Glutamatergic neuron (in vitro differentiated cells): ENCODE data around the gene PEX7. TPM values are rescaled to one million over a fixed set of nuclear protein-coding genes. Genes with fewer than 3 reads are reported as not detected.
A peak's percentile ranks its signal among the peaks of the same experiment; 100 is the strongest.

ENCODE experiments used
- DNase-seq: peaks from one replicate; pipeline ENCODE4 v3.0.0; 2022
- H3K27ac Mint-ChIP-seq: one replicate; pipeline ENCODE4 v1.8.0; 2020; ENCODE audit warnings: mild to moderate bottlenecking, mixed read lengths, inconsistent platforms; ENCODE audit not compliant: unreplicated experiment
- H3K27me3 Mint-ChIP-seq: one replicate; pipeline ENCODE4 v1.8.0; 2020; ENCODE audit warnings: mild to moderate bottlenecking, moderate library complexity, mixed read lengths, inconsistent platforms; ENCODE audit not compliant: unreplicated experiment
- H3K36me3 Mint-ChIP-seq: one replicate; pipeline ENCODE4 v1.8.0; 2020; ENCODE audit warnings: mild to moderate bottlenecking, mixed read lengths, inconsistent platforms; ENCODE audit not compliant: unreplicated experiment
- H3K4me1 Mint-ChIP-seq: one replicate; pipeline ENCODE4 v1.8.0; 2020; ENCODE audit warnings: mild to moderate bottlenecking, low read depth, mixed read lengths, inconsistent platforms; ENCODE audit not compliant: unreplicated experiment
- H3K4me3 Mint-ChIP-seq: one replicate; pipeline ENCODE4 v1.8.0; 2020; ENCODE audit warnings: mild to moderate bottlenecking, mixed read lengths, inconsistent platforms; ENCODE audit not compliant: unreplicated experiment
- H3K9me3 Mint-ChIP-seq: one replicate; pipeline ENCODE4 v1.8.0; 2020; ENCODE audit warnings: mild to moderate bottlenecking, moderate library complexity, mixed read lengths, inconsistent platforms; ENCODE audit not compliant: unreplicated experiment
- long read RNA-seq: library from polyadenylated mRNA; unstranded; transcript quantifications from one replicate; pipeline ENCODE4 v2.0.0, GENCODE V29; 2020; ENCODE audit not compliant: unreplicated experiment
- total RNA-seq: library from RNA; stranded (reverse); fragmentation: NEBNext Ultra II Directional; extraction: Animal tissue kit (Norgen Biotek cat#: 25700); gene quantifications from one replicate; pipeline ENCODE4 v1.2.1, GENCODE V29; 2021; ENCODE audit not compliant: unreplicated experiment
- TF ChIP-seq, protein P1 (sequence below): fragments of 200-600 bp; sonication (generic); IDR thresholded peaks from one replicate; pipeline ENCODE4 v1.5.0; 2021; ENCODE audit not compliant: partially characterized antibody, unreplicated experiment

The PEX7 gene
- 4.1 TPM for total RNA-seq
- long read RNA-seq, partial matches to known transcripts, result 0 of 1 reads
- long read RNA-seq, other reads (novel, unspliced or antisense), result 0 of 1 reads

DNA sequence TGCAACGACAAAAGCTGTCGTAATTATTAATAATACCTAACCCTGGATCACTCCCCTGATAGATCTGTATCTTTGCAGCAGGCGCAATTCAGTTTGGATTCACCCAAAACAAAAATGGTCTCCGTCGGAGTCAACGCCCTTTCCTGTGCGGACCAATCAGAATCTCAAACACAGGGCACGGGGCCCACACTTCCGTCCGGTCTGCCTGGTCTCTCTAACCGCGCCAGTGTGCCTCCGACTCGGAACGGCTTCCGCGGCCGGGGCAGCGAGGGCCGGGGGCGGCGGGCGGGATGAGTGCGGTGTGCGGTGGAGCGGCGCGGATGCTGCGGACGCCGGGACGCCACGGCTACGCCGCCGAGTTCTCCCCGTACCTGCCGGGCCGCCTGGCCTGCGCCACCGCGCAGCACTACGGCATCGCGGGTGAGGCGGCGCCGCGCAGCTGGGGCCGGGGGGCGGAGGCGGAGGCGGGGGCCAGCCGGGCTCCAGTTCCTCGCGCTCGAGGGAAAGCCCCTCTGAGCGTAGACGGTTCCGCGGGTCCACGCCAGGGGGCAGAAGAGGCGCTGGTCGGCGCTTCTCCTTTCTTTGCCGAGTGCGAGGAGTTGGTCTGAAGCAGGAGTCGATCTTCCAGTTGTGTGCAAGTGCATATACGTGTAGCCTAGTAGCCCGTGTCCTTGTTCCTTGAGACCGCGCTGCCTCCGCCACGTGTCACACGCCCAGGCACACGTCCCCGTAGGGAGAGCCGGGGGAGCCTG, at the start of gene PEX7:
TSS of gene PEX7 (plus strand) at position 217 of the 752 bp plus-strand sequence. CDS start at position 291, 74 bp downstream.
- Mint-ChIP-seq H3K4me3 (peak within 1 kb of the TSS; percentile 97), H3K4me1 (no peaks in the 10 kb centered on the region), H3K36me3 (peaks cover 5% of the 10 kb centered on the region), H3K27me3 (no peaks in the 10 kb centered on the region), H3K27ac (peak within 1 kb of the TSS; percentile 85), H3K9me3 (no peaks in the 10 kb centered on the region)
- TF ChIP-seq, protein P1, sequence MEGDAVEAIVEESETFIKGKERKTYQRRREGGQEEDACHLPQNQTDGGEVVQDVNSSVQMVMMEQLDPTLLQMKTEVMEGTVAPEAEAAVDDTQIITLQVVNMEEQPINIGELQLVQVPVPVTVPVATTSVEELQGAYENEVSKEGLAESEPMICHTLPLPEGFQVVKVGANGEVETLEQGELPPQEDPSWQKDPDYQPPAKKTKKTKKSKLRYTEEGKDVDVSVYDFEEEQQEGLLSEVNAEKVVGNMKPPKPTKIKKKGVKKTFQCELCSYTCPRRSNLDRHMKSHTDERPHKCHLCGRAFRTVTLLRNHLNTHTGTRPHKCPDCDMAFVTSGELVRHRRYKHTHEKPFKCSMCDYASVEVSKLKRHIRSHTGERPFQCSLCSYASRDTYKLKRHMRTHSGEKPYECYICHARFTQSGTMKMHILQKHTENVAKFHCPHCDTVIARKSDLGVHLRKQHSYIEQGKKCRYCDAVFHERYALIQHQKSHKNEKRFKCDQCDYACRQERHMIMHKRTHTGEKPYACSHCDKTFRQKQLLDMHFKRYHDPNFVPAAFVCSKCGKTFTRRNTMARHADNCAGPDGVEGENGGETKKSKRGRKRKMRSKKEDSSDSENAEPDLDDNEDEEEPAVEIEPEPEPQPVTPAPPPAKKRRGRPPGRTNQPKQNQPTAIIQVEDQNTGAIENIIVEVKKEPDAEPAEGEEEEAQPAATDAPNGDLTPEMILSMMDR, result peak; percentile 87
- DNase-seq, result peak; percentile 93

DNA sequence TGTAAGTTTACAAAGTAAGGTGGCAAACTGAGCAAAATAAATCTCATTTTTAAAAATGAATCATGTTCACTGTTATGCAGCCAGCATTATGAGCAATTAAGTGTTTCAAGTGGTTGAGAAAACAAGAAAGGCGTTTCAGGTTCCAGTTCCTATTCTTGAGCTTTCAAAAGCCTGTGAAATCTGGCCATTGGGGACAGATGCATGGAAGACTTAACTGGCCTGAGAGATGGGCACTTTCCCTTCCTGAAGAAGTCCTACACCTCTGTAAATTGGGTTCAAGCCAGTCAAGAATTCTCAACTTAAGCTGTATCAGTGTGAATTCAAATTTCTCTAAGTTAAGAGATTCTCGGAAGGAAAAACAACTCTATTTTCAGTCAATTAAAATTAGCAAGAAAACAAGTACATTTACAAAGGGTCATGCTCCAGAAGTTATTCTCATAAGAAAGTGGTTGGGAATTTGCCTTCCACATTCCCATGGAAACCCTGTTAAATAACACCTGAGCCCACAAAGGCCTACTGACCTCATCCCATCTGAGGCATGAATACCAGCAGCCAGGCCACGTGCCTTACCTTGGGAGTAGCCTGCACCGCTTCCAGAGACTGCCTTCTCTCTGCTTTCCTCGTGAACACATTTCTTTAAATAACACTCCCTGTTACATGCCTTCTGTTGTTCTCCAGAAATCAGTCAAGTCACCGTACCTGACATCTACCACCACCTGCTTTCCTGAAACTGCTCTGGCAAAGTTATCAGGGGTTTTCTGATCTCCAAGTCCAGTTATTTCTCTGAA, 49.5 kb upstream of the PEX7 start:
- Mint-ChIP-seq H3K4me3 (no peak overlapping the region), H3K27ac (no peak overlapping the region), H3K27me3 (no peaks in the 10 kb centered on the region), H3K4me1 (peaks cover 2% of the 10 kb centered on the region), H3K36me3 (no peaks in the 10 kb centered on the region), H3K9me3 (no peaks in the 10 kb centered on the region)
- DNase-seq, result no peak
- TF ChIP-seq, protein P1, result no peak

DNA sequence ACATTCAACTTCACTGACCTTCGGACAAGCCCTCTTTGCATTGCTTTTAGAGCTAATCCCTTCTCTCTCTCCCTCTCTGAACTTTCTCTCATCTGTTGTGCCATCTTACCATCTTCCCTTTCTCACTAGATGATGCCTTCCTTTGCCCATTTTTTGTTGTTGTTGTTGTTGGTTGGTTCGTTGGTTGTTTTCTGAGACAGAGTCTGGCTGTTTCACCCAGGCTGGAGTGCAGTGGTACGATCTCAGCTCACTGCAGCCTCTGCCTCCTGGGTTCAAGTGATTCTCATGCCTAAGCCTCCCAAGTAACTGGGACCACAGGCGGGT, 49.0 kb upstream of the PEX7 start:
- Mint-ChIP-seq H3K36me3 (no peaks in the 10 kb centered on the region), H3K4me3 (no peak overlapping the region), H3K4me1 (peaks cover 2% of the 10 kb centered on the region), H3K27ac (no peak overlapping the region), H3K27me3 (no peaks in the 10 kb centered on the region), H3K9me3 (no peaks in the 10 kb centered on the region)
- TF ChIP-seq, protein P1, result no peak
- no peak for DNase-seq

DNA sequence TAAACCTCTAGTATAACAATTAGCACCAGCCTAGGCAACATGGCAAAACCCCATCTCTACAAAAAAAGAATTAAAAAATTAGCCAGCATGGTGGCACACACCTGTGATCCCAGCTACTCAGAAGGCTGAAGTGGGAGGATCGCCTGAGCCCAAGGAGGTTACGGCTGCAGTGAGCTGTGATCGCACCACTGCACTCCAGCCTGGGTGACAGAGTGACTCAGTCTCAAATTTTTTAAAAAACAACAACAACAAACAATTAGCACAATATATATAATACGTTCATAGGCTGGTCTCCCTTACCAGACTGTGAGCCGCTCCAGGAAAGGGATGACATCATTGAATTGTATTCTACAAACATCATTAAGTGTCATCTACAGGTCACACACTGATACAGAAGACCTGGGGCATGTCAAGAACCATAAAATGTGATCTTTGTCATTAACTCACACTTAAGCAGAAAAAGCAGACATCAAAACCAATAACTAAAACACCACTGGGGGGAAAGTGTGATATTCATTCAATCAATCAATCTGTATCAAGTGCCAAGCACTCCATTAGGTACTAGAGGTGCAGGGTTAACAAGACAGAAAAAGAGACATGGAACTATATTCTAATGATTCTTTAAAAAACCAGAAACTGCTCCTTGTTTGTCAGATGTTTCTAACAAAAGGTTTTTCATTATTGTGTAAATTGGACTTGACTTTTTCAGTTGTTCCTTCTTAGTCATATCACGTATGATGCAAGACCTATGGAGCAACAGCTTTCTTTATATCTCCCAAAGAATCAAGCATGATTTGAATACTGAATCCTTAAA, 48.0 kb upstream of the PEX7 start:
- no peak overlapping the region for H3K4me3 Mint-ChIP-seq
- no peaks in the 10 kb centered on the region for H3K36me3 Mint-ChIP-seq
- no peak for DNase-seq
- peaks cover 2% of the 10 kb centered on the region for H3K4me1 Mint-ChIP-seq
- no peak overlapping the region for H3K27ac Mint-ChIP-seq
- H3K9me3 Mint-ChIP-seq, result no peaks in the 10 kb centered on the region
- TF ChIP-seq, protein P1, result no peak
- no peaks in the 10 kb centered on the region for H3K27me3 Mint-ChIP-seq
